K562 (cell line): ENCODE measurements around the gene YARS1. TPM values are rescaled to one million over a fixed set of nuclear protein-coding genes. Genes with fewer than 3 reads are reported as not detected.

Experiments
- ARID1B ChIP-seq: fragments of 450-650 bp; IDR thresholded peaks from 2 replicates; pipeline ENCODE4 v1.6.1; 2016; ENCODE audit warnings: antibody characterized with exemption, mild to moderate bottlenecking, inconsistent platforms
- BHLHE40 ChIP-seq: IDR thresholded peaks from 2 replicates; pipeline ENCODE4 v1.6.1; 2011; ENCODE audit warnings: low read length, improper control_type of control experiment
- CC2D1A ChIP-seq: fragments of 450-650 bp; IDR thresholded peaks from 2 replicates; pipeline ENCODE4 v1.6.1; 2017; ENCODE audit warnings: mild to moderate bottlenecking
- CTCFL ChIP-seq: IDR thresholded peaks from 2 replicates; pipeline ENCODE4 v1.6.1; 2011; ENCODE audit warnings: borderline replicate concordance, low read depth, mild to moderate bottlenecking, moderate library complexity, low read length; ENCODE audit not compliant: insufficient read depth, poor library complexity, severe bottlenecking
- EWSR1 ChIP-seq: fragments of 450-650 bp; IDR thresholded peaks from 2 replicates; pipeline ENCODE4 v1.6.1; 2018; ENCODE audit warnings: borderline replicate concordance, mild to moderate bottlenecking, low read depth, moderate library complexity; ENCODE audit not compliant: partially characterized antibody
- GTF2E2 ChIP-seq: fragments of 200-800 bp; sonication (Bioruptor generic); IDR thresholded peaks from 2 replicates; pipeline ENCODE4 v1.6.1; 2016; ENCODE audit warnings: missing genetic modification characterization, missing compliant biosample characterization
- MCM5 ChIP-seq: fragments of 450-650 bp; IDR thresholded peaks from 2 replicates; pipeline ENCODE4 v1.6.1; 2016; ENCODE audit warnings: low read depth
- NFYB ChIP-seq: IDR thresholded peaks from 2 replicates; pipeline ENCODE4 v1.6.1; 2011; ENCODE audit warnings: mild to moderate bottlenecking, moderate library complexity; ENCODE audit not compliant: insufficient read length; ENCODE audit errors: extremely low read depth
- NR3C1 ChIP-seq: sonication (generic); formaldehyde crosslinking; IDR thresholded peaks from 2 replicates; pipeline ENCODE4 v1.8.1; 2022; ENCODE audit warnings: missing genetic modification reagents
- TGIF2 ChIP-seq: sonication (generic); formaldehyde crosslinking; IDR thresholded peaks from 2 replicates; pipeline ENCODE4 v1.8.1; 2022; ENCODE audit warnings: mild to moderate bottlenecking, missing genetic modification reagents, moderate library complexity
- ZNF239 ChIP-seq: fragments of 250-450 bp; sonication (Bioruptor Pico); IDR thresholded peaks from 2 replicates; pipeline ENCODE4 v1.4.0; 2020; ENCODE audit warnings: mild to moderate bottlenecking
- ZNF717 ChIP-seq: fragments of 250-450 bp; sonication (Bioruptor Pico); IDR thresholded peaks from 2 replicates; pipeline ENCODE4 v1.5.0; 2021
- ZNF740 ChIP-seq, 3 experiments: fragments of 200-800 bp in 1 of 3; sonication (Bioruptor generic) in 1 of 3; sonication (generic) in 1 of 3; formaldehyde crosslinking in 1 of 3; IDR thresholded peaks; 2 replicates each; pipeline versions ENCODE4 v1.6.1 to v1.8.0; 2016 to 2022; ENCODE audit warnings: mild to moderate bottlenecking in 2 of 3, missing compliant biosample characterization in 2 of 3, missing genetic modification characterization in 2 of 3, missing genetic modification reagents in 1 of 3
- polyA plus RNA-seq, 8 experiments: library from polyadenylated mRNA; depleted of rRNA in 4 of 8; stranded (reverse) in 5 of 8; unstranded in 3 of 8; fragments of >200 nt; fragmentation: Nextera tagmentation in 2 of 8; fragmentation: Illumina TruSeq in 1 of 8; extraction: Ambion mirVana in 2 of 8; extraction: Trizol in 1 of 8; gene quantifications; 2 replicates each; pipeline versions ENCODE4 v1.2.1 to v1.2.3, GENCODE V29; 2011 to 2014; ENCODE audit warnings: inconsistent platforms in 1 of 8, missing spikeins in 1 of 8
- total RNA-seq, 7 experiments: library from RNA; depleted of rRNA in 6 of 7; stranded (reverse); fragments of >200 nt in 6 of 7; fragmentation: Illumina TruSeq in 2 of 7; extraction: Trizol in 2 of 7; gene quantifications; 2 replicates each; pipeline versions ENCODE4 v1.2.1 to v1.2.3, GENCODE V29; 2011 to 2021; ENCODE audit warnings: low replicate concordance in 1 of 7
- TF ChIP-seq, protein P1 (sequence below), 2 experiments: fragments of 450-650 bp; IDR thresholded peaks; 2 replicates each; pipeline ENCODE4 v1.6.1; 2016; ENCODE audit warnings: mild to moderate bottlenecking in 2 of 2, borderline replicate concordance in 1 of 2, low read depth in 1 of 2, moderate library complexity in 1 of 2

Gene YARS1
- total and polyA plus RNA-seq, 9 of the 15 experiments (the other 6 are each of a cell fraction or from before 2014, with no cell fraction given), result 66.2 to 336 (median 201) TPM

DNA sequence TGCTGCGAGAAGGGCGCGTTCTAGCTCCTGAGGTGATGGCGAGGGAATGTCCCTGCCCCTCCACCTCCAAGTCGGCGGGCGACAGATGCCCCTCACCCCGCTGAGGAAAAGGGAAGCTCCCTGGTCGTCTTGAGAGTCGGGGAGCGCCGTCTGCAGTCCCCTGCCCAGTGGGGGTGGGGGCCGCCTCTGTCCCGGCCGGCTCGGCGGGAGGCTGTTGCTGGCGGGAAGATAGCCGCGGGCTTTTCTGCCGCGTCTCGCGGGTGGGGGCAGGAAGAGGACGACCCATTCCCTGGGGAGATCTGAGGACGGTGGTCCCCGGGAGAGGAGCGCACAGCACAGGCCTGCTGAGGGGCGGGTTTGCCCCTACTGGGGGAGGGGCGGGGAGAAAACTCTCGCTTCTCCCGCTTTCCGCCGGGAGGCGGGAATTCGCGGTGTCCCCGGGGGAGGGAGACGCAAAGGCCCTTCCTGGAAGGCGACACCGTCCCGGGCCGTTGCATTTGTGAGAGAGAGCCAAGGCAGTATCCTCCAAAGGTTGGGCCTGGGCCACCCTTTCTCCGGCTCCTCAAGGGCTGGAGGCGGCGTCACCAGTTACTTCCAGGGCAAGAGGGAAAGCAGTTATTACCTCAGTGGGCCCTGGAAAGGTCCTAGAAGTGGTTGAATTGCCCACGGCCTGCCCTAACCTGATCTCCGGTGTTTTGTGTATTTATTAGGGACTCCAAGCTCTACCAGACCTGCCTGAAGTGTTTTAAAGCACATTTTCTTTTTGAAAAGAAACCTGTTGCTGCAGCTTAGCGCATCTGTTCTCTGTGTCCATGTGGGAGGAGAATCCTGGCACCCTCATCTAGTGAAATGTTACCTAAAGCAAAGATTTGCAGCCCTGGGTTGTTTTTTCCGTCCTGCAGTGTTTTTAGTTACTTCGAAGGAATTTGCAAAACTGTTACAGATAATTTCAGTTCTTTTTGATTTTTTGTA, 943 bp upstream of the YARS1 start (continued):
- TF ChIP-seq, protein P1, sequence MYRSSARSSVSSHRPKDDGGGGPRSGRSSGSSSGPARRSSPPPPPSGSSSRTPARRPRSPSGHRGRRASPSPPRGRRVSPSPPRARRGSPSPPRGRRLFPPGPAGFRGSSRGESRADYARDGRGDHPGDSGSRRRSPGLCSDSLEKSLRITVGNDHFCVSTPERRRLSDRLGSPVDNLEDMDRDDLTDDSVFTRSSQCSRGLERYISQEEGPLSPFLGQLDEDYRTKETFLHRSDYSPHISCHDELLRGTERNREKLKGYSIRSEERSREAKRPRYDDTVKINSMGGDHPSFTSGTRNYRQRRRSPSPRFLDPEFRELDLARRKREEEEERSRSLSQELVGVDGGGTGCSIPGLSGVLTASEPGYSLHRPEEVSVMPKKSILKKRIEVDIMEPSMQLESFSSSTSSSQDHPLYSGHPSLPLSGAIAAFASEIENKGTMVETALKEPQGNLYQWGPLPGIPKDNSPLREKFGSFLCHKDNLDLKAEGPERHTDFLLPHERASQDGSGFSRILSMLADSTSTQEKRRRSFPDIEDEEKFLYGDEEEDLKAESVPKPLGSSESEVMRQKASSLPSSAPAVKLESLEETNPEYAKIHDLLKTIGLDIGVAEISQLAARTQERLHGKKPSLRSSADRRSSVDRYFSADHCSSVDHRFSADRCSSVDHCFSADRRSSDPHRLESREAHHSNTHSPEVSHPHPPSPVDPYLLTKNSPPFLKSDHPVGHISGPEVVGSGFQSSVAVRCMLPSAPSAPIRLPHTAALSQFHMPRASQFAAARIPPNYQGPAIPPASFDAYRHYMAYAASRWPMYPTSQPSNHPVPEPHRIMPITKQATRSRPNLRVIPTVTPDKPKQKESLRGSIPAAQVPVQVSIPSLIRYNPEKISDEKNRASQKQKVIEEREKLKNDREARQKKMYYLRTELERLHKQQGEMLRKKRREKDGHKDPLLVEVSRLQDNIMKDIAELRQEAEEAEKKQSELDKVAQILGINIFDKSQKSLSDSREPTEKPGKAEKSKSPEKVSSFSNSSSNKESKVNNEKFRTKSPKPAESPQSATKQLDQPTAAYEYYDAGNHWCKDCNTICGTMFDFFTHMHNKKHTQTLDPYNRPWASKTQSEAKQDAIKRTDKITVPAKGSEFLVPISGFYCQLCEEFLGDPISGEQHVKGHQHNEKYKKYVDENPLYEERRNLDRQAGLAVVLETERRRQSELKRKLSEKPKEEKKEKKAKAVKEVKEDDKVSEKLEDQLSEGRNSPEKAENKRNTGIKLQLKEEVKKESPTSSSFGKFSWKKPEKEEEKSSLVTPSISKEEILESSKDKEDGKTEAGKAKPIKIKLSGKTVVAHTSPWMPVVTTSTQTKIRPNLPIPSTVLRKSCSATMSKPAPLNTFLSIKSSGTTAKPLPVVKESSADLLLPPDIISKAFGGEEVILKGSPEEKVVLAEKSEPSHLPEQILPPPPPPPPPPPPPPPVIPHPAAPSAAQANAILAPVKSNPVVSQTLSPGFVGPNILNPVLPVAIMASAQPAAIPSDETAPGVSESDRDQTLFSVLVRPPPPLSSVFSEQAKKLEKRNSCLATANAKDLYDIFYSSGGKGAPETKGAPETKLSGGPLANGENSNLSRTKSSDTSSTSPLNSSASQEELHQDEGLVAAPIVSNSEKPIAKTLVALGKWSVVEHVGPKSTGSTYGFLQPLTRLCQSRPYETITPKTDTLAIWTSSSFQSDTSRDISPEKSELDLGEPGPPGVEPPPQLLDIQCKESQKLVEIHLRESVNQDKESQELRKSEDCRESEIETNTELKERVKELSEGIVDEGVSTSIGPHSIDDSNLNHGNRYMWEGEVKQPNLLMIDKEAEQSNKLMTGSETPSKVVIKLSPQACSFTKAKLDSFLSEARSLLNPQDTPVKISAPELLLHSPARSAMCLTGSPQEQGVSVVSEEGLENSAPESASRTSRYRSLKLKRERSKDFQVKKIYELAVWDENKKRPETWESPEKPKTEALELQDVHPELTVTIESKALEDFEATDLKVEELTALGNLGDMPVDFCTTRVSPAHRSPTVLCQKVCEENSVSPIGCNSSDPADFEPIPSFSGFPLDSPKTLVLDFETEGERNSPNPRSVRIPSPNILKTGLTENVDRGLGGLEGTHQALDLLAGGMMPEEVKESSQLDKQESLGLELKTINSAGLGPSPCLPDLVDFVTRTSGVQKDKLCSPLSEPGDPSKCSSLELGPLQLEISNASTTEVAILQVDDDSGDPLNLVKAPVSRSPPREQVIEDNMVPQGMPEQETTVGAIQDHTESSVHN (IDR thresholded peaks at IDR 0.05; ENCODE audit: borderline replicate concordance in 1 of 2, low read depth in 1 of 2), result no peak
- TF ChIP-seq ZNF717 (CRISPR knock-in tag) (no peak), ARID1B (no peak; the same call in none of the 2 replicates), CC2D1A (0 out of 2 replicates have a peak, but pooled peaks have one; percentile 14), NFYB (no peak), GTF2E2 (peak; percentile 6; the same call in 1 of the 2 replicates), CTCFL (peak; percentile 32), TGIF2 (CRISPR knock-in tag) (no peak), ZNF740 (CRISPR knock-in tag; IDR thresholded peaks at IDR 0.05) (no peak), ZNF740 (tag; IDR thresholded peaks at IDR 0.05) (no peak), ZNF239 (CRISPR knock-in tag) (no peak), MCM5 (no peak), NR3C1 (CRISPR knock-in tag) (no peak), BHLHE40 (no peak), EWSR1 (no peak)
